Bronchial epithelial cell (primary cell): ENCODE results near the gene SLC34A1. TPM values are rescaled to one million over a fixed set of nuclear protein-coding genes. Genes with fewer than 3 reads are reported as not detected.

Source experiments
- DNase-seq: peaks from one replicate; pipeline ENCODE4 v3.0.0-alpha.2; 2010; ENCODE audit warnings: low read depth
- FAIRE-seq: peaks from 2 replicates; lab custom pipeline; 2011; peaks lifted over from hg19 to GRCh38; lab: Jason Lieb, UNC
- H3K27me3 ChIP-seq: 2 replicates; pipeline ENCODE4 v1.5.1; 2011; ENCODE audit warnings: low read length; ENCODE audit not compliant: control insufficient read depth, insufficient read depth
- H3K36me3 ChIP-seq: 2 replicates; pipeline ENCODE4 v1.5.1; 2011; ENCODE audit warnings: low read length; ENCODE audit not compliant: control insufficient read depth, insufficient read depth
- H3K4me3 ChIP-seq: 2 replicates; pipeline ENCODE4 v1.5.1; 2011; ENCODE audit warnings: mild to moderate bottlenecking, low read depth, low read length, control low read depth
- total RNA-seq: library from RNA; depleted of rRNA; stranded (reverse); fragments of >200 nt; gene quantifications from 2 replicates; pipeline ENCODE4 v1.2.1, GENCODE V29; 2014
- TF ChIP-seq, protein P1 (sequence below): IDR thresholded peaks from 2 replicates; pipeline ENCODE4 v1.5.1; 2011; ENCODE audit warnings: mild to moderate bottlenecking, moderate library complexity, low read length, control low read depth, inconsistent platforms; ENCODE audit not compliant: insufficient read depth, severe bottlenecking

SLC34A1 gene
- total RNA-seq, 1 donor from 2014 or later: not detected

DNA sequence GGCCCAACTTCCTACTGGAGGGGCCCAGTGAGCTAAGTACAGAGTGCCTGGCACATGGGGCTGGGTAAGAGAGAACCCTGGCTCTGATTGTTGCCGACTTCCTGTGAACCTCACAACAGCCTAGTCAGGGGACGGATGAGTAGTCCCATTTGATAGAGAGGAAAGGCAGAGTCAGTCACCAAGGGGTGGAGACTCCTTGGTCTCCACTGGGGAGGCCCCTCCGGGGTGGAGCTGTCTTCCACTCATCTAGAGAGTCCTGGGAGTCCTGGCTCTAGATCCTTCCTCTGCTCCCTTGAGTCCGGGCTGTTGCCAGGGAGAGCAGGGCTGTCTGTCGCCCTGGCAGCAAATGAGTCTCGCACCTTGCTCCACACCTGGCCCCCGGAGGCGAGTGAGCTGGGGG lies 50.2 kb downstream of the SLC34A1 start:
- FAIRE-seq (no peak), DNase-seq (no peak)
- TF ChIP-seq, protein P1, sequence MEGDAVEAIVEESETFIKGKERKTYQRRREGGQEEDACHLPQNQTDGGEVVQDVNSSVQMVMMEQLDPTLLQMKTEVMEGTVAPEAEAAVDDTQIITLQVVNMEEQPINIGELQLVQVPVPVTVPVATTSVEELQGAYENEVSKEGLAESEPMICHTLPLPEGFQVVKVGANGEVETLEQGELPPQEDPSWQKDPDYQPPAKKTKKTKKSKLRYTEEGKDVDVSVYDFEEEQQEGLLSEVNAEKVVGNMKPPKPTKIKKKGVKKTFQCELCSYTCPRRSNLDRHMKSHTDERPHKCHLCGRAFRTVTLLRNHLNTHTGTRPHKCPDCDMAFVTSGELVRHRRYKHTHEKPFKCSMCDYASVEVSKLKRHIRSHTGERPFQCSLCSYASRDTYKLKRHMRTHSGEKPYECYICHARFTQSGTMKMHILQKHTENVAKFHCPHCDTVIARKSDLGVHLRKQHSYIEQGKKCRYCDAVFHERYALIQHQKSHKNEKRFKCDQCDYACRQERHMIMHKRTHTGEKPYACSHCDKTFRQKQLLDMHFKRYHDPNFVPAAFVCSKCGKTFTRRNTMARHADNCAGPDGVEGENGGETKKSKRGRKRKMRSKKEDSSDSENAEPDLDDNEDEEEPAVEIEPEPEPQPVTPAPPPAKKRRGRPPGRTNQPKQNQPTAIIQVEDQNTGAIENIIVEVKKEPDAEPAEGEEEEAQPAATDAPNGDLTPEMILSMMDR: no peak
- Histone ChIP-seq H3K27me3 (no peaks in the 10 kb centered on the region), H3K36me3 (peaks cover 28% of the 10 kb centered on the region), H3K4me3 (no peak overlapping the region)

DNA sequence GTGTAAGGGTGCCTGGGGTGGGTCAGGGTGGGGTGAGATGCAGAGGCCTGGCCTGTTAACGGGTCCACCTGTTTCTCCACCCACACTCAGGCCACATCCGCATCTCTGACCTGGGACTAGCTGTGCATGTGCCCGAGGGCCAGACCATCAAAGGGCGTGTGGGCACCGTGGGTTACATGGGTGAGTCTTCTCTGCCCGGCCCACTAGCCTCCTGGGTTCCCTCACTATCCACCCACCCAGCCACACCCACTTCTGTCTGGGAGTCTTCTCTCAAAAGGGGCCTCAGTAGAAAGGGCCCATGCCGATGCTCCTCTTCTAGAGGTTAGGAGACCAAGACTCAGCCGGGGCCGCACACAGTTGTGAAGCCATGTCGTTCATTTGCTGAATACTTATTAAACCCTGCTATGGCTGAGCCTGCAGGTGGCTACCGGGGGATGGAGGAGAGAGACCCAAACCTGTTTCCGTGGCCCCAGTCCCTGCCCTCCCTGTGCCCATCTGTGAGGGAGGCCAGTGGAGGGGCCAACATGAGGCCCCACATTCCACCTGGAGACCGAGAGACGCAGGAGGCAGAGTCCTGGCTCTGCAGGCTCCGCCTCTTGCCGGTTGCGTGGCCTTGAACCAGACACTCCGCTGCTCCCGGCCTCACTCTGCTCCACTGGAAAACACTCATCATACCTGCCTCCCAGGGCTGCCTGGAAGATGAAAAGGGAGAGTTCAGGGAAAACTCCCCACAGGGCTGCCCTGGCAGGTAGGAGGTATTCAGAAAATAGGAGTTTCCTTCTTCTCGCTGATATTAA lies 50.9 kb downstream of the SLC34A1 start:
- FAIRE-seq (no peak), DNase-seq (no peak)
- H3K36me3 ChIP-seq: peaks cover 28% of the 10 kb centered on the region
- TF ChIP-seq, protein P1: no peak
- H3K4me3 ChIP-seq: no peak overlapping the region
- H3K27me3 ChIP-seq: no peaks in the 10 kb centered on the region

DNA sequence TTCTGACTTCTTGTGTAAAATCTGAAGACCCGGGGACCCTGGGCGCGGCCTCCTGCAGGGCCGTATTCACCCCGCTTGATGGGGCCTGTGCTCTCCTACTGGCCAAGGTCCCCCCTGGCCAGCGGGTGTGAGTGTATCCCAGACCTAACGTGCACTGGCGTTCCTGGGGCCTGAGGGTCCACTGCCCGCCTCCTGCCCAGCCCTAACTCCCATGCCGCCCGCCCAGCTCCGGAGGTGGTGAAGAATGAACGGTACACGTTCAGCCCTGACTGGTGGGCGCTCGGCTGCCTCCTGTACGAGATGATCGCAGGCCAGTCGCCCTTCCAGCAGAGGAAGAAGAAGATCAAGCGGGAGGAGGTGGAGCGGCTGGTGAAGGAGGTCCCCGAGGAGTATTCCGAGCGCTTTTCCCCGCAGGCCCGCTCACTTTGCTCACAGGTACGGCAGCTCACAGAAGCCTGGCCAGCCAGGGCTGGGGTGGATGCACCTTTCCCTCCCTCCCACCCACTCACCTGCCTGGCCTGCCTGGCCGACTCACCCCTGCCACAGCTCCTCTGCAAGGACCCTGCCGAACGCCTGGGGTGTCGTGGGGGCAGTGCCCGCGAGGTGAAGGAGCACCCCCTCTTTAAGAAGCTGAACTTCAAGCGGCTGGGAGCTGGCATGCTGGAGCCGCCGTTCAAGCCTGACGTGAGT lies 51.8 kb downstream of the SLC34A1 start:
- TF ChIP-seq, protein P1: no peak
- Histone ChIP-seq H3K36me3 (peaks cover 26% of the 10 kb centered on the region), H3K4me3 (no peak overlapping the region), H3K27me3 (no peaks in the 10 kb centered on the region)
- FAIRE-seq (no peak), DNase-seq (no peak)

DNA sequence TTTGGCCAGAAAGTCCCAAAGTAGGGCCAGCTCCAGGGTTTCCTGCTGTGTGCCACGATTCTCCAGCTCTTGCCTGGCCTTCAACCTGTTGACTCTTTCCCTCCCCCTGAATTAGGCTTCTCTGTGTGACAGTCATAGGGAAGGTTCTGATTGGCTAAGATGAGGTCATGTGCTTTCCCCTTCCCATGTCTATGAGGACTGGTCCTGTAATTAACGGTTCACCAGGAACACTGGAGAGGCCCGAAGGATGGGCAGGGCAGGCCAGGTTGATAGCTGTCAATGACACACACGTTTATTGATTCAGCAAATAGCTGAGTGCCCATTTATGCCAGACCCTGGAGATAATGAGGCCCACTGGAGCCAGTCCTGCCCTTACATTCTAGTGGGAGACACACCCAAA lies 53.4 kb downstream of the SLC34A1 start:
- TF ChIP-seq, protein P1: no peak
- no peak overlapping the region for H3K4me3 ChIP-seq
- peaks cover 18% of the 10 kb centered on the region for H3K36me3 ChIP-seq
- FAIRE-seq (peak; percentile 32), DNase-seq (no peak)
- no peaks in the 10 kb centered on the region for H3K27me3 ChIP-seq

- TF ChIP-seq, protein P1: no peak
- peaks cover 12% of the 10 kb centered on the region for H3K36me3 ChIP-seq
- H3K4me3 ChIP-seq: no peak overlapping the region
- no peaks in the 10 kb centered on the region for H3K27me3 ChIP-seq
- no peak for DNase-seq
- FAIRE-seq: no peak
These were observed 54.2 kb downstream of the SLC34A1 start for GRCh38 chr5:177438468-177438867.
